CD4-positive, alpha-beta memory T cell (primary cell): ENCODE measurements around the gene L3MBTL4. TPM values are rescaled to one million over a fixed set of nuclear protein-coding genes. Genes with fewer than 3 reads are reported as not detected.

Experiments used
- CTCF ChIA-PET: fragments of 350-600 bp; sonication (Branson Sonifier 250); formaldehyde crosslinking; loops from one replicate; lab custom pipeline; 2021; ENCODE audit warnings: inconsistent platforms; ENCODE audit not compliant: partially characterized antibody; lab: Charles Lee
- POLR2A ChIA-PET: fragments of 350-600 bp; sonication (Branson Sonifier 250); formaldehyde crosslinking; loops from one replicate; lab custom pipeline; 2021; ENCODE audit not compliant: partially characterized antibody; lab: Charles Lee
- DNase-seq, 5 donors: peaks; one replicate each; pipeline versions ENCODE4 v3.0.0 to v3.0.0-alpha.2; 2020 to 2022; ENCODE audit warnings: mixed read lengths in 1 of 5
- H3K27ac ChIP-seq: one replicate; pipeline ENCODE4 v1.7.0; 2013; ENCODE audit warnings: low read depth, low read length
- H3K27me3 ChIP-seq: 2 replicates; pipeline ENCODE4 v1.7.0; 2013; ENCODE audit warnings: mild to moderate bottlenecking, low read length, moderate library complexity; ENCODE audit not compliant: insufficient read depth
- H3K36me3 ChIP-seq: 2 replicates; pipeline ENCODE4 v1.7.0; 2013; ENCODE audit warnings: mild to moderate bottlenecking, low read length, moderate library complexity; ENCODE audit not compliant: insufficient read depth
- H3K4me1 ChIP-seq: 2 replicates; pipeline ENCODE4 v1.7.0; 2013; ENCODE audit warnings: mild to moderate bottlenecking, low read length, moderate library complexity; ENCODE audit not compliant: insufficient read depth
- H3K4me3 ChIP-seq, 2 donors: one replicate each; pipeline ENCODE4 v1.7.0; 2013; ENCODE audit warnings: low read length in 2 of 2, mild to moderate bottlenecking in 1 of 2
- H3K9me3 ChIP-seq, 2 donors: one replicate each; pipeline ENCODE4 v1.7.0; 2013; ENCODE audit warnings: low read length in 2 of 2, control low read depth in 1 of 2; ENCODE audit not compliant: control insufficient read depth in 1 of 2
- H3K27ac Mint-ChIP-seq, 7 donors: one replicate each; pipeline ENCODE4 v1.8.0; 2020 to 2021; ENCODE audit warnings: mixed read lengths in 7 of 7, mild to moderate bottlenecking in 6 of 7, inconsistent platforms in 3 of 7, moderate library complexity in 3 of 7
- H3K27me3 Mint-ChIP-seq, 2 donors: one replicate each; pipeline ENCODE4 v1.8.0; 2020 to 2021; ENCODE audit warnings: mixed read lengths in 2 of 2
- H3K36me3 Mint-ChIP-seq, 2 donors: one replicate each; pipeline ENCODE4 v1.8.0; 2020 to 2021; ENCODE audit warnings: mixed read lengths in 2 of 2, inconsistent platforms in 1 of 2, mild to moderate bottlenecking in 1 of 2
- H3K4me1 Mint-ChIP-seq, 4 donors: one replicate each; pipeline ENCODE4 v1.8.0; 2020 to 2021; ENCODE audit warnings: mixed read lengths in 4 of 4, mild to moderate bottlenecking in 1 of 4
- H3K4me3 Mint-ChIP-seq, 8 donors: one replicate each; pipeline ENCODE4 v1.8.0; 2020 to 2021; ENCODE audit warnings: mixed read lengths in 8 of 8, mild to moderate bottlenecking in 7 of 8, moderate library complexity in 6 of 8, inconsistent platforms in 3 of 8
- H3K9me3 Mint-ChIP-seq, 8 donors: one replicate each; pipeline ENCODE4 v1.8.0; 2020 to 2021; ENCODE audit warnings: mixed read lengths in 8 of 8, mild to moderate bottlenecking in 5 of 8, inconsistent platforms in 3 of 8, moderate library complexity in 1 of 8
- intact Hi-C: fragments of 100-400 bp; cut with micrococcal nuclease; formaldehyde crosslinking; loops from one replicate; pipeline ENCODE4 v1.15.1; 2023
- polyA plus RNA-seq, 2 donors: library from polyadenylated mRNA; unstranded; fragments of 300-500 nt; fragmentation: Illumina TruSeq; gene quantifications; one replicate each; pipeline ENCODE4 v1.2.3, GENCODE V29; 2021
- total RNA-seq, 2 experiments: library from RNA; stranded (reverse); gene quantifications; one replicate each; pipeline ENCODE4 v1.2.3, GENCODE V29; 2021

Gene L3MBTL4
- total and polyA plus RNA-seq, 4 experiments from 2014 or later: 0.49 to 0.53 TPM; not detected in 2

- no peaks in the 10 kb centered on the region for H3K9me3 ChIP-seq
- no peaks in the 10 kb centered on the region for H3K4me1 ChIP-seq
- Mint-ChIP-seq H3K36me3 (no peaks in the 10 kb centered on the region), H3K4me1 (no peaks in the 10 kb centered on the region), H3K27ac (no peak overlapping the region), H3K27me3 (peaks cover 0 to 2% of the 10 kb centered on the region in 2 donors), H3K9me3 (peaks cover 0 to 7% (median under 1%) of the 10 kb centered on the region in 8 donors), H3K4me3 (no peak overlapping the region)
- no peaks in the 10 kb centered on the region for H3K36me3 ChIP-seq
- no peak for DNase-seq
- POLR2A ChIA-PET: no interaction called here
- CTCF ChIA-PET: no interaction called here
- no peak overlapping the region for H3K4me3 ChIP-seq
- intact Hi-C loops: no loop called here
- H3K27ac ChIP-seq: no peak overlapping the region
- no peaks in the 10 kb centered on the region for H3K27me3 ChIP-seq
Measured at GRCh38 chr18:6111726-6112125, 303.0 kb downstream of the L3MBTL4 start.

GRCh38 chr18:6109743-6110142 lies 305.0 kb downstream of the L3MBTL4 start:
- ChIA-PET POLR2A (no interaction called here), CTCF (no interaction called here)
- Mint-ChIP-seq H3K27ac (no peak overlapping the region), H3K9me3 (peaks cover 0 to 3% (median 0%) of the 10 kb centered on the region in 8 donors), H3K27me3 (peaks cover 0 to 1% of the 10 kb centered on the region in 2 donors), H3K36me3 (no peaks in the 10 kb centered on the region), H3K4me3 (no peak overlapping the region), H3K4me1 (no peaks in the 10 kb centered on the region)
- H3K9me3 ChIP-seq: no peaks in the 10 kb centered on the region
- no peak overlapping the region for H3K4me3 ChIP-seq
- no peak overlapping the region for H3K27ac ChIP-seq
- no peak for DNase-seq
- no peaks in the 10 kb centered on the region for H3K27me3 ChIP-seq
- H3K4me1 ChIP-seq: no peaks in the 10 kb centered on the region
- intact Hi-C loops: no loop called here
- H3K36me3 ChIP-seq: no peaks in the 10 kb centered on the region

- no peak overlapping the region for H3K4me3 Mint-ChIP-seq
- Histone ChIP-seq H3K4me1 (no peaks in the 10 kb centered on the region), H3K27me3 (no peaks in the 10 kb centered on the region), H3K9me3 (no peaks in the 10 kb centered on the region), H3K27ac (no peak overlapping the region), H3K4me3 (no peak overlapping the region), H3K36me3 (no peaks in the 10 kb centered on the region)
- H3K27ac Mint-ChIP-seq: no peak overlapping the region
- no peaks in the 10 kb centered on the region for H3K27me3 Mint-ChIP-seq
- intact Hi-C loops: no loop called here
- CTCF ChIA-PET: no interaction called here
- H3K4me1 Mint-ChIP-seq: no peaks in the 10 kb centered on the region
- no peaks in the 10 kb centered on the region for H3K36me3 Mint-ChIP-seq
- H3K9me3 Mint-ChIP-seq: peaks cover 0 to 2% (median 0%) of the 10 kb centered on the region in 8 donors
- no peak for DNase-seq
- POLR2A ChIA-PET: no interaction called here
Measured at GRCh38 chr18:6107794-6108193, 306.9 kb downstream of the L3MBTL4 start.

- Histone ChIP-seq H3K27me3 (no peaks in the 10 kb centered on the region), H3K4me1 (no peaks in the 10 kb centered on the region), H3K4me3 (no peak overlapping the region), H3K36me3 (no peaks in the 10 kb centered on the region), H3K9me3 (no peaks in the 10 kb centered on the region), H3K27ac (no peak overlapping the region)
- DNase-seq: no peak
- H3K4me1 Mint-ChIP-seq: no peaks in the 10 kb centered on the region
- H3K27me3 Mint-ChIP-seq: no peaks in the 10 kb centered on the region
- H3K9me3 Mint-ChIP-seq: peaks cover 0 to 5% (median 0%) of the 10 kb centered on the region in 8 donors
- no peaks in the 10 kb centered on the region for H3K36me3 Mint-ChIP-seq
- POLR2A ChIA-PET: no interaction called here
- CTCF ChIA-PET: no interaction called here
- no peak overlapping the region for H3K27ac Mint-ChIP-seq
- no peak overlapping the region for H3K4me3 Mint-ChIP-seq
- intact Hi-C loops: no loop called here
Measured at GRCh38 chr18:6106091-6106685, 308.5 kb downstream of the L3MBTL4 start.

GRCh38 chr18:6103741-6104140 lies 311.0 kb downstream of the L3MBTL4 start:
- Histone ChIP-seq H3K4me1 (no peaks in the 10 kb centered on the region), H3K27me3 (no peaks in the 10 kb centered on the region), H3K9me3 (no peaks in the 10 kb centered on the region), H3K4me3 (no peak overlapping the region), H3K36me3 (no peaks in the 10 kb centered on the region), H3K27ac (no peak overlapping the region)
- Mint-ChIP-seq H3K36me3 (no peaks in the 10 kb centered on the region), H3K4me1 (no peaks in the 10 kb centered on the region), H3K27me3 (no peaks in the 10 kb centered on the region), H3K9me3 (peaks cover 0 to 4% (median 1%) of the 10 kb centered on the region in 8 donors), H3K4me3 (no peak overlapping the region), H3K27ac (no peak overlapping the region)
- DNase-seq: no peak
- CTCF ChIA-PET: no interaction called here
- POLR2A ChIA-PET: no interaction called here
- intact Hi-C loops: no loop called here

- no peaks in the 10 kb centered on the region for H3K36me3 Mint-ChIP-seq
- Histone ChIP-seq H3K4me1 (no peaks in the 10 kb centered on the region), H3K36me3 (no peaks in the 10 kb centered on the region), H3K27ac (no peak overlapping the region), H3K4me3 (no peak overlapping the region), H3K27me3 (no peaks in the 10 kb centered on the region), H3K9me3 (no peaks in the 10 kb centered on the region)
- CTCF ChIA-PET: no interaction called here
- no peak overlapping the region for H3K27ac Mint-ChIP-seq
- H3K4me1 Mint-ChIP-seq: no peaks in the 10 kb centered on the region
- peaks cover 0 to 9% (median 3%) of the 10 kb centered on the region in 8 donors for H3K9me3 Mint-ChIP-seq
- intact Hi-C loops: no loop called here
- no peak overlapping the region for H3K4me3 Mint-ChIP-seq
- peaks cover 0 to 1% of the 10 kb centered on the region in 2 donors for H3K27me3 Mint-ChIP-seq
- POLR2A ChIA-PET: no interaction called here
- no peak for DNase-seq
Measured at GRCh38 chr18:6096730-6097129, 318.0 kb downstream of the L3MBTL4 start.

- POLR2A ChIA-PET: no interaction called here
- intact Hi-C loops: no loop called here
- H3K4me3 Mint-ChIP-seq: peak overlapping the region in 1 of 8 donors; percentile 15
Measured at GRCh38 chr18:6088432-6088831, 326.3 kb downstream of the L3MBTL4 start.

More at GRCh38 chr18:6088432-6088831, 326.3 kb downstream of the L3MBTL4 start:
- Histone ChIP-seq H3K27me3 (no peaks in the 10 kb centered on the region), H3K9me3 (no peaks in the 10 kb centered on the region), H3K4me3 (no peak overlapping the region), H3K4me1 (no peaks in the 10 kb centered on the region), H3K36me3 (no peaks in the 10 kb centered on the region), H3K27ac (no peak overlapping the region)
- no peaks in the 10 kb centered on the region for H3K36me3 Mint-ChIP-seq
- no peak for DNase-seq
- no peak overlapping the region for H3K27ac Mint-ChIP-seq
- H3K9me3 Mint-ChIP-seq: peaks cover 0 to 6% (median 0%) of the 10 kb centered on the region in 8 donors
- peaks cover 0 to 3% (median 1%) of the 10 kb centered on the region in 4 donors for H3K4me1 Mint-ChIP-seq
- CTCF ChIA-PET: no interaction called here
- H3K27me3 Mint-ChIP-seq: no peaks in the 10 kb centered on the region
